GM21717 (cell line): ENCODE results near the gene ROBO2.
A peak's percentile ranks its signal among the peaks of the same experiment; 100 is the strongest.

ENCODE experiments used
- ATAC-seq: cut with Tn5 transposase; IDR thresholded peaks from one replicate; pipeline ENCODE4 v1.9.1; 2021; ENCODE audit warnings: mild to moderate bottlenecking, moderate library complexity; ENCODE audit not compliant: unreplicated experiment

ROBO2 gene, protein sequence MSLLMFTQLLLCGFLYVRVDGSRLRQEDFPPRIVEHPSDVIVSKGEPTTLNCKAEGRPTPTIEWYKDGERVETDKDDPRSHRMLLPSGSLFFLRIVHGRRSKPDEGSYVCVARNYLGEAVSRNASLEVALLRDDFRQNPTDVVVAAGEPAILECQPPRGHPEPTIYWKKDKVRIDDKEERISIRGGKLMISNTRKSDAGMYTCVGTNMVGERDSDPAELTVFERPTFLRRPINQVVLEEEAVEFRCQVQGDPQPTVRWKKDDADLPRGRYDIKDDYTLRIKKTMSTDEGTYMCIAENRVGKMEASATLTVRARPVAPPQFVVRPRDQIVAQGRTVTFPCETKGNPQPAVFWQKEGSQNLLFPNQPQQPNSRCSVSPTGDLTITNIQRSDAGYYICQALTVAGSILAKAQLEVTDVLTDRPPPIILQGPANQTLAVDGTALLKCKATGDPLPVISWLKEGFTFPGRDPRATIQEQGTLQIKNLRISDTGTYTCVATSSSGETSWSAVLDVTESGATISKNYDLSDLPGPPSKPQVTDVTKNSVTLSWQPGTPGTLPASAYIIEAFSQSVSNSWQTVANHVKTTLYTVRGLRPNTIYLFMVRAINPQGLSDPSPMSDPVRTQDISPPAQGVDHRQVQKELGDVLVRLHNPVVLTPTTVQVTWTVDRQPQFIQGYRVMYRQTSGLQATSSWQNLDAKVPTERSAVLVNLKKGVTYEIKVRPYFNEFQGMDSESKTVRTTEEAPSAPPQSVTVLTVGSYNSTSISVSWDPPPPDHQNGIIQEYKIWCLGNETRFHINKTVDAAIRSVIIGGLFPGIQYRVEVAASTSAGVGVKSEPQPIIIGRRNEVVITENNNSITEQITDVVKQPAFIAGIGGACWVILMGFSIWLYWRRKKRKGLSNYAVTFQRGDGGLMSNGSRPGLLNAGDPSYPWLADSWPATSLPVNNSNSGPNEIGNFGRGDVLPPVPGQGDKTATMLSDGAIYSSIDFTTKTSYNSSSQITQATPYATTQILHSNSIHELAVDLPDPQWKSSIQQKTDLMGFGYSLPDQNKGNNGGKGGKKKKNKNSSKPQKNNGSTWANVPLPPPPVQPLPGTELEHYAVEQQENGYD (N-terminal part only)

DNA sequence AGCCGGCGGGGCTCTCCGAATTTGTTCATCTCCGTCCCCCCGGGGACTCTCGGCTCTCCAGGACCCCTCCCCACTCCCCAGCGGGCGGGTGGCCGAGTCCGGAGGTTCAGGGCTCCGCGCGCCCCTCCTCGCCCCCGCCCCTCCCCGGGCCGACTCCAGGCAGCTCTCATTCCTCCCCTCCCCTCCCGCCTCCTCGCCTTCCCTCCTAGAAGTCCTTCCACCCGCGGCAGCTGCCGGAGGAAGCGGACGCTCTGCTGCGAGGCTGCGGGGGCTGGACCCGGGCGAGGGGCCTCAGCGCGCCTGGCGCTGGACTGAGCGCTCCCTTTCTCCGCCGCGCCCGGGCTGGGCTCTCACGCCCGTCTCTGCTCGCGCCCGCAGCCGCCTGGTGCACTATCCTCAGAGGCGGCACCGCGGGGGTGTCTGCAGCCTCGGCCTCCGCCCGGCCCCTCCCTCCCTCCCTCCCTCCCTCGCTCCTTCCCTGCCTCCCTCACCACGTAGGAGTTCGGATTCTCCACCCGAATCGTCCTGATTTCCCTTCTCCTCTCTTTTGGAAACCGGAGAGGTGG lies at the start of gene ROBO2:
TSS of gene ROBO2 (plus strand) at position 494 of the 566 bp plus-strand sequence. CDS start 687 bp downstream, outside the sequence.
- ATAC-seq = no peak

DNA sequence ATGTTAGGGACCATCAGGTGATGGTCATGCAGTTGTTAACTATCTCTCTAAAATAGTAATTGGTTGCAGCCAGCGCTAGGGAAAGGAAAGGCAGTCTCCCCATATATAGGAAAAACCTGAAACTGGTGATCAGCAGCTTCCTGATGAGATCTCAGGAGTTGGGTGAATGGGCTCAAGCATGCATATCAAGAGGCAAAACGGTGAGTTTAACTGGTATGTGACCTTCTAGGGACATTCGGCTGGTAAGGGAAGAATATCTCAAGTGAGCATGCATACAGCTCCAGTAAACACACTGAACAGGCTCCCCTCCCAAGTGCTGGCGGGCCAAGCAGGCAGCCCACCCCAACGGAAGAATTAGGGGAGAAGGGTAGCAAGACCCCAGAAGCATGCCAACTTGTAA lies 49.3 kb upstream of the ROBO2 start:
- no peak for ATAC-seq

GRCh38 chr3:76991165-76991564 lies 48.7 kb upstream of the ROBO2 start:
- ATAC-seq = no peak

GRCh38 chr3:76997733-76998132 lies 42.2 kb upstream of the ROBO2 start:
- no peak for ATAC-seq

DNA sequence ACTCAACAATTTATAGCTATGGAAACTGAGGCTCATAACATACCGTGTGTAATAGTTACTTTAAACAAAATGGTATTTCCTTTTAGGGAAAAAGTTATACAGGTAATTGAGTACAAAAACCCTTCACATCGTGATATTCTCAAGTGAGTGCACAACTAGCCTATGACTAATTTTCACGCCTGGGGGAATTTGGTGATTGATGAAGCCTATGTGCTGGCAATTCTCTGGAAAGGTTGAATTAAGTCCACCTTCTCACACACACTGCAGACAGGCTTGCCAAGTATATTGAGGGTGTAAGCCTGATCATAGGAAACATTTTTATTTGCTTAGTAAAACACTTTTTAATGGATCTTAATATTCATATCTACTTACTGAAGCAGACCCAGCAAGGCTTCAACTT lies 41.3 kb upstream of the ROBO2 start:
- no peak for ATAC-seq

- ATAC-seq = no peak
Observed at GRCh38 chr3:77001062-77001701, 38.7 kb upstream of the ROBO2 start.

DNA sequence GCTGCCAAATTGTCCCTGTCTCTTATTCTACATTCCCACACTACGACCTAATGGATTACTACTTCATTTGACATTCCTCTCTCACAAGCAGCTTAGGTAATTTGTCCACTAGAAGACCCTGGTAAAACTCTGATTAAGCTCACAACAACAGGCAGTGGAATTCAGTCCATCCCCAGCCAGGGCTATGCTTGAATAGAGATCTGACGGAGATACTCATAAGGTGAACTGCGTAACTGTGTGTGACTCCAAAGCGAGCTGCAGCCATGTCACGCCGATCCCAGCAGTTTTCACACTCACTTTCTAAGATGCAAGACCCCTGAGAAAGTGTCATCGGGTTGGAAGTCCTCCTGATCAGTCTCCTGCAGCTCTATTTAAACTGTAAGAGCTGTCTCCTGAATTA lies 25.7 kb upstream of the ROBO2 start:
- no peak for ATAC-seq

GRCh38 chr3:77025471-77025870 lies 14.4 kb upstream of the ROBO2 start:
- ATAC-seq = no peak

DNA sequence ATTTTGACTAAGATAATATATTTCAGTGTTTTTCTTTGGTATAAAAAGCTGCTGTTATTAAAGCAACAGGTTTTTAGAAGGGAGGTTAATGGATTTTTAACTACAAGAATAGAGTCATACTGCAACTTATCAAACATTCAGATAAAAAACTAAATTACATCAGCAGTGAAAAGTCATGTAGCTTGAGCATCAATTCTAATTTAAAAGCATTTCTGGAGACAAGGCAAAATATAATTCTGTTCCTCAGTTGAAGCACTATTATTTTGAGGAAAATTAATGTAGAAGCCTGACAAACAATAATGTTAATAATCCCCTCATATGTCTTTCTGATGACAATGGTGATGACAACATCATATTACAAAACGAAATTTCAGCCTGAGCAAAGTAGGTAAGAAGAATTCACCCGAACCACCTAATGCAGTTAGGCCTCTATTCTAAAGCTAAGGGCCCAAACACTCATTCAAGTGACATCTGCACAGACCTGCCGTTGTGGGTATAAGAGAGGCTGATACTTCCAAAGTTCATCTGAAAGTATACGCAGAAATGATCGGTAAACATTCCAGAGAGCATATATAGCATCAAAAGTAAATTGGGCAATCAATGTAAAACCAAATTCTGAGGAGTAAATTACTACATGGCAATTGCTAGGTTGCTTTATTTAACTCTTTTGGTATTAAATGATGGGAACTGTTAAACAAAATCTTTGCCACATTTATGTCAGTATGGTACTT lies 12.8 kb upstream of the ROBO2 start:
- no peak for ATAC-seq

DNA sequence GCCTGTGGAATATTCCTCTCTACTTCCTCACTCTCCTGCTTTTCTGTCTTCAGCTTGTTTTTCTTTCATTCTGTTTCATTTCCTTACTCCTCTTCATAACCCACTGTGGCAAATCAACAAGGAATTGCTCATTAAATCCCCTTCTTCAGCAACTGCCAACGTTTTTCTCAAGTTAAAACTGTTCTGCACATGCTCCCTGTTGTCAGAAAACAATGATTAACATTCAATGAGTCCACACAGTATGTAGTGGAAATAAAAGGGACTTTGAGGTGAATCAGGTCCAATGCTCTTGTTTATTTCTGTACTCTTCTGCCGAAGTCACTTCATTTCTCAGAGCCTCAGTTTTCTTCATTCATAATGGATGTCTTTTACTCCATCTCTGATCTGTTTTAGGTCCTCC lies 11.9 kb upstream of the ROBO2 start:
- no peak for ATAC-seq

GRCh38 chr3:77038468-77038929 lies 1.4 kb upstream of the ROBO2 start:
- peak; percentile 81 for ATAC-seq

DNA sequence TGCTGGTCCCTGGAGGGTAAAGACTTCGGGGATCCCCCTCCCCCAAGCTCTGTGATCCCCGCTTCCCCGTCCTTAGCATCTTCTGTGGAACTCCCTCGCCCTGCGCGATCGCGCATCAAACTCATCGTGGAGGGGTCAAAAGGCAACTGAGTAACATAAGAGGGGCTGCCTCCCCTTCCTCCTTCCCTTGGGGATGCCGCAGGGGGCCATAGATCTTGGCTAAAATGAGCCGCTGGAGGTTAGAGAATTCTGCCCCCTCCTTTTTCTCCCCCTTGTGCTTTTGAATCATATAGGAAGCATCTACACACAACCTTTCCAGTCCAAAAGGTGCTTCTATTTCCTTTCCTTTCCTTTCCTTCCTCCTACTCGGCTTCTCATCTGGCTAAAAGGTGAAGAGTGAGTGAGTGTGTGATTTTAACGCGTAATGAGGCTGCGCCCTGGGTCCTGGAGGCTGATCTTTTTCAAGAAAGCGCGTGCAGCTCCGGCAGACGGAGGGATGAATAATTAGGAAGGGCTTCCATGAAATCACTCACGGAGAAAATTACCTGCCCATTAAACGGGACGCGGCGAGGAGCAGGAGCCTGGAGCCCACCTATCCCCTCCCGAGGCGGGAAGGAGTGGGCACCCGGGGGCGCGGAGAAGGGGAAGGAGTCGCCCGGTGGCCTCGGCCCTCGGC lies 831 bp upstream of the ROBO2 start:
- ATAC-seq = no peak

DNA sequence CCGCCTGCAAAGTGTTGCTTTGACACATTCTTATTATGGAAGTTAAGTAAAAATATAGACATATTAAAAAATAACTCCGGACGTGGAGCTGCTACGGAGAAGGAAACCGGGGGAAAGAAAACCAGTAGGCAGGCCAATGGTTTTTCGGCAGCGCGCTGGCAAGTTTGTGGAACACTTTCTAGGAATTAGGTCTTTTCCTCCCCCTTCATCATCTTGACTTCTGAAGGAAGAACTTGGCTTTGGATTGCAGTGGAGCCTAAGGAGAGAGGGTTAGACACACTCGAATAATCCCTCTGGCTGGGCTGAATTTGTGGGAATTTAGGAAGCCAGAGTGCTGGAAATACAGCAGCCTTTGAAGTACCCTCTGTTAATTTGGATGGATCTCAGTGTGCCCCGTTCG lies 317 bp downstream of the ROBO2 start:
- no peak for ATAC-seq

DNA sequence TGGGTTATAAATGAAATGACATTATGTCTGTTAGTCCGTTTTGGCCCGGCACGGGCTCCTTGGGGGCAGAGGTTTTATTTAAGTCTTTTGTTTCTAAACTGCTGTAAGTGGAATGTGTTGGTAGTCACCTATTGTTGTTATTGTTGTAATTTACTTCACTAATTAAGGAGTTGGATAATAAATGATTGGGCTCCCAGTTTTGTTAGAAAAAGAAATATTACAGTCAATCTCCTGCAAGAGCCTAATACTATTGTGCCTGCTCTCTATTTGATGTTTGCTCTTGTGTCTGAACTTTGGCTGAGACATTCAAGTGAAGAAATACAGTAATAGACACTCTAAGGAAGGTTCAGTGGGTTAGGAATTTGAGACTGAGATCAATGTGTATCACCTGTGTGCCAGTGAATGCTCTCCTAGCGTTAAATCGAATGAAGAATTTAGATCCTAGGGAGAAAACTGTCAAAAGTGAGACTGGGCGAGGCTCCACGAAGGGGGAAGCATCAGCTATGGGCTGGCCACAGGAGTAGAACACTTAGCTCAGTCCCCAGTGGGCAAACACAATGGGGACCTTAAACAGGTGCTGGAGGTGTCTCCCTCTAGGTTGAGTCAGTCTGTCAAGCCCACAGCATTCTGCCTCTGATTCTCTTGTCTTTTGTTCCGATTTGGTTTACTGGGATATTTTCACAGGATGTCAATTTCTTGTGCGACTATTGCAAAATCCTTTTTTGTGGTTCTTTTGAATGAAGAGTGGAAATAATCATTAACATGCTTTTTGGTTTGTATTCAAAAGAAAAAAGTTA lies 1.2 kb downstream of the ROBO2 start:
- no peak for ATAC-seq

GRCh38 chr3:77041811-77042210 lies 1.9 kb downstream of the ROBO2 start:
- ATAC-seq = no peak

DNA sequence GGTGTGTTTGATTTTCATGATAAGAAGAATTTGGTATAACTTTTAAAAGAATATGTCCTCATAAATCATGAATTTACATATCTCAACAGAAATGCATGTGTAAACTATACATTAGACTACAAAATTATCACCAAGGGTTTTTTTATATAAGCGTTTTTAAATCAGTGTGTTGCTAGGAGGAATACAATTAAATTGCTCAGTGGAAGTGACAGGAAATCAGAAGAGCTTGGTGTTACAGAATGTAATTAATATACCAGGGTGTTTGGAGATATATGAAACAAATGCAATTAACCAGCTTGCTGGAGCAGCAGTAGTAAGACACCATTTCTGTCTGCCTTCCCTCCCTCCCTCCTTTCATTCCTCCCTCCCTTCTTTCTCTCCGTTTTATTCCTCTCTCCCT lies 2.4 kb downstream of the ROBO2 start:
- ATAC-seq = no peak

- ATAC-seq = no peak
Observed at GRCh38 chr3:77042882-77043281, 3.0 kb downstream of the ROBO2 start.

DNA sequence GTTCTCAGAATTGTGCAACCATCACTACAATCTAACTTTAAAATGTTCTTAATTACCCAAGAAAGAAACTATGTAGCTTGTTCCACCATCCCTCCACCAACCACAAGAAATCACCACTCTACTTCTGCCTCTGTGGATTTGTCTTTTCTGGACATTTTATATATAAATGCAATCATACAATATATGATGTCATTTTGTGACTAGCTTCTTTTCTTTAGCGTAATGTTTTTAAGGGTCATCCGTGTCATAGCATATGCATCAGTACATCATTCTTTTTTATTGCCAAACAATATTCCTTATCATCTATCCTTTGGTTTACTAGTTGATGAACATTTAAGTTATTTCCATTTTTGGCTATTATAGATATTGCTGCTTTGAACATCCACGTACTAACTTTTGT lies 5.8 kb downstream of the ROBO2 start:
- ATAC-seq = no peak

DNA sequence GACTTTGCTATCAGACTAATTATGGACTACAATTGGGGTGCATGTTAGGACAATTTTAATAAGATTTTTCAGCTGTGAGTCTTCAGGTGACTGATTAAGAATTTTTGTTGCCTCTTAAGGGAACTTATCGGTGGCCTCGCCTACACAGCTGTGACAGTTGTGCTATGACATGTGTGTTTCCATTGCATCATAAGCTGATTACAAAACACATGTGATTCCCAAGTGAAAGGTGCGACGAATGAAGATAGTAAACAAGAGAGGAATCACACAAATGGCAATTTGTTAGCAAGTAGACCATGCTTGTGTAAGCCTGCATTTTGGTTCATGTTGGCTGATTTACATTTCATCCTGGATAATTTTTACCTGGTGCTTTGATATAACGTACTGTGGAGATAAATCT lies 8.3 kb downstream of the ROBO2 start:
- ATAC-seq = no peak
